ENCODE results near the gene SPAG16.
A peak's percentile ranks its signal among the peaks of the same experiment; 100 is the strongest.

SPAG16 gene

GRCh38 chr2:214079032-214079431, 794.8 kb downstream of the SPAG16 start:
- no peak for DNase-seq (ENCODE audit: low spot score)

DNA sequence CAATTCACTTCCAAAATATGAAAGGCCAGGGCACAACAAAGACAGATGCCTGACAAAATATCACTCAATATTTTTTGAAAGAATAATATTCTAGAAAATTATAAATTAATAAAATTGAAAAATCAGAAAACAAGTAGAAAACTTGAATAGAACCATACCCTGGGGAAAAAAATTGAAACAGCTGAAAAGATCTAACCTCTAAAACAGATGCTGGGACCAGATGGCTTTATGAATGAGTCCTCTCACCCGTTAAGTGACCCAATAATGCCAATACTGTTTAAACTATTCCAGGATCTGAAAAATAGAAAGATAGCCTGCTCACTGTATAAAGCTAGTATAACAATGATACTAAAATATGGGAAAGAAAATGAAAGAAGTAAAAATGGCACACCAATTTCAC, 804.3 kb downstream of the SPAG16 start:
- DNase-seq (ENCODE audit: low spot score) = no peak

- DNase-seq (ENCODE audit: low spot score) = no peak
Observed at GRCh38 chr2:214096208-214096715, 812.0 kb downstream of the SPAG16 start.

DNA sequence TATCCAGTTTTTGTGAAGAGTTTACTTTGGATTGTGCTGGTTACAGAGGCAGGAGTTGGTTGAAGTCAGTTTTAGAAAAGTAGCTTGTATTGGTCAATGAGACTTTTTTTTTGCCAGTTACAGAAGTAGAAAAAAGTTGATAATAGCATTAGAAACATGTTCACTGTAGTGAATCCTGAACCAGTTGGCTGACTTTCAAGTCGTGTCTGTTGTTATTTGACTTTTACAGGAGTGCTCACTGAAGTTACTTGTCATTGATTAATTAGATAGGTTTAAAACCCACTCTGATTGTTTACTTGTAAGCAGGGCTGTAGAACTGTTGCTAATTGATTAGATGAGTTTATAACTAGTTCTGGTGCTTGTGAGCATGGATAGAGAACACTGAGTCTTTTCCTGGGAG, 814.5 kb downstream of the SPAG16 start:
- no peak for DNase-seq (ENCODE audit: low spot score)

GRCh38 chr2:214100488-214100887, 816.2 kb downstream of the SPAG16 start:
- DNase-seq (ENCODE audit: low spot score) = no peak

GRCh38 chr2:214103276-214104001, 819.2 kb downstream of the SPAG16 start:
- no peak for DNase-seq (ENCODE audit: low spot score)

DNA sequence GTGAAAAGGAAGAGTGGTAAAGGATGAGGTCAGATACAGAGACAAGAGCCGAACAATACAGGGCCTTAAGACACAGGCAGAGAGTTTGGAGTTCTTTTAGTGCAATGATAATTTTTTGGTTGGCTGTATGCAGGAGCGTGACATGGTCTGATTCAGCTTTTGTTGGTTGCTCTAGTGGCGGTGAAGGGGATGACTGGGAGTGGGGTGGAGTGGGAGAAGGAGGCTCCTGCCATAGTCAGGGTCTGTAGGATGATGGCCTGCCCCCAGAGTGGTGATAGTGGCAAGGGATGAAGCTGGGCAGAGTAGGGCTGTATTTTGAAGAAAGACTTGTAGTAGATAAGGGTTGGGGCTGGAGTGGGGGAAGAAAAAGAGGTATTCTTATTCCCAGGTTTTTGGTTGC, 820.0 kb downstream of the SPAG16 start:
- no peak for DNase-seq (ENCODE audit: low spot score)

- DNase-seq (ENCODE audit: low spot score) = no peak
Observed at GRCh38 chr2:214104967-214105366, 820.7 kb downstream of the SPAG16 start.

- DNase-seq (ENCODE audit: low spot score) = no peak
Observed at GRCh38 chr2:214107726-214108125, 823.5 kb downstream of the SPAG16 start.

GRCh38 chr2:214108598-214108997, 824.3 kb downstream of the SPAG16 start:
- no peak for DNase-seq (ENCODE audit: low spot score)

DNA sequence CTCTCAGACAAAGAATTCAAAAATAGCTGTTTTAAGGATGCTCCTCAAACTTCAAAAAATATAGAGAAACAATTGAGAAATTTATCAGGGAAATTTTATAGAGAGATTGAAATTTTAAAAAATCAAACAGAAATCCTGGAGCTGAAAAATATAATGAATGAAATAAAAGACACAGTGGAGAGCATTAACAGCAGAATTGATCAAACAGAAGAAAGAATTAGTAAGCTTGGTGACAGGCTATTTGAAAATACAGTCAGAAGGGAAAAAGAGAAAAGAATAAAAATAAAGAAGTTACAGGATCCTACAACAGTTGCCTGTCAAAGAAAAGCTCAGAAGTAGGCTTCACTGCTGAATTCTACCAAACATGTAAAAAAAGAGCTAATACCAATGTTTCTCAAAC, 832.8 kb downstream of the SPAG16 start:
- DNase-seq (ENCODE audit: low spot score) = no peak

DNA sequence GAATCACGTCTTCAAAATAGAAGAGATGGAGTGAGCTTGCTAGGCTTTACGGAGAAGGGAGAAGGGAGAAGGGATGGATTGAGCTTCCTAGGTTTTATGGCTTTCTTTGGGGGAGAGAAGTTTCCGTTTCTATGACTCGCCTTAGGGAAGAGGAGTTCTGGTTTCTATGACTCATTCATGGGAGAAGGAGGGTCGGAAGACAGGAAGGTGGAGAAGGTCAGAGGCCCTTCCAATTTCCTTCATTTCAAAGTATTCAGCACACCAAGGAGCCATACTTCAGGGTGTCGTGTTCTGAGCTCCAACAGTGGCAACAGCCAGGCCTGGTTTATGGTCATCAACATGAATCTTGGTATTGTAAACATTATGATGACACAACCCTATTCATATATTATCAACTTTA, 841.9 kb downstream of the SPAG16 start:
- no peak for DNase-seq (ENCODE audit: low spot score)

DNA sequence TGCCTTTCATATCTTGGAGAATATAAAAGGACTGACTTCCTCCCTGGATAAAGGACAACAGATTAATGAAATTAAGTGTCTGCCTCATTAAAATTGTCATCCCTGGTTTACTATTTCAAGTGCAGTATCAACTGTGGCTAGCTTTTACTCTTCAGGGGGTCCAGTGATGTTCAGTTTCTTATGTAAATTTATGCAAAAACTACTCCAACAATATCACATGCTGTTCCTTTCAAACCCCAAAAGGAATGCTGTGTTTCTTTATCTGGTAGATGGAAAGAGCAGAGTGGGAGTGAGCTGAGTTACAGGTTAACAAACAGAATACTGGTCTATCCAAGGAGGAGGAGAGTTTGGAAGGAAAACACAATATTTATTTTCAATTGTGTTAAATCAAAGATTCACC, 842.9 kb downstream of the SPAG16 start:
- DNase-seq (ENCODE audit: low spot score) = no peak

GRCh38 chr2:214127571-214127970, 843.3 kb downstream of the SPAG16 start:
- peak; percentile 79 for DNase-seq (ENCODE audit: low spot score)

GRCh38 chr2:214128040-214128439, 843.8 kb downstream of the SPAG16 start:
- DNase-seq (ENCODE audit: low spot score) = no peak

GRCh38 chr2:214130114-214130513, 845.9 kb downstream of the SPAG16 start:
- DNase-seq (ENCODE audit: low spot score) = no peak

DNA sequence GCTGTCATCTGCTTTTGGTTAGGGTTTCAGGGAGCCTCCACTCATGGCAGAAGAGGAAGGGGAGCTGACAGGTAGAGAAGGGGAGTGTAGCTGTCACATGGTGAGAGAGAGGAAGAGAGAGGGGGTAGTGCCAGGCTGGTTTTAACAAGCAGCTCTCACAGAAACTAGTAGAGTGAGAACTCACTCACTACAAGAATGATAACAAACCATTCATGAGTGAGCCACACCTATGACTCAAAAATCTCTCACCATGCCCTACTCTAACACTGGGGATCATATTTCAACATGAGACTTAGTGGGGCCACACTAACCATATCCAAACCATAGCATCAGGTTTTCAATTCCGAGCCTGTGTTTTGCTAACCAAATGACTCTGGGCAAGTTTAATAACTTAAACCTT, 851.7 kb downstream of the SPAG16 start:
- DNase-seq (ENCODE audit: low spot score) = no peak

DNA sequence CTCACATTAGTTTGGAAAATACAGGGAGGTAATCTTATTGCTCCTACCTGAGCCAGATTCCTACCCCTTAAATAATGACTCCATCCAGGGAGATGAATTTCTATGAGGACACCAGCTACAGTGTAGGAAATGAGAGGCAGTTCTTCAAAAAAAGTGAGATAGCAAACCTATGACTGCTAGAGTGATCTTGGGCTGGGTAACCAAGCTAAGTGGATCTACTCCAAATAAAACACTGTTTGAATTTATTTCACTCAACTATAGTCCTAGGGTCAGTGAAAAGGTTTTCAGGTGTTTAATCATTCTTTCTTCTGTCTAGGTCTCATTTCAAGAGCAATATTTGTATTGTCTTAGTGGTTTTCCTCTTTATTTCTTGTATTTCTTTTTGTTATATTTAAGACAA, 854.5 kb downstream of the SPAG16 start:
- no peak for DNase-seq (ENCODE audit: low spot score)

GRCh38 chr2:214139630-214140284, 855.5 kb downstream of the SPAG16 start:
- no peak for DNase-seq (ENCODE audit: low spot score)

- no peak for DNase-seq (ENCODE audit: low spot score)
Observed at GRCh38 chr2:214156971-214157370, 872.7 kb downstream of the SPAG16 start.

- no peak for DNase-seq (ENCODE audit: low spot score)
Observed at GRCh38 chr2:214158851-214159250, 874.6 kb downstream of the SPAG16 start.

DNA sequence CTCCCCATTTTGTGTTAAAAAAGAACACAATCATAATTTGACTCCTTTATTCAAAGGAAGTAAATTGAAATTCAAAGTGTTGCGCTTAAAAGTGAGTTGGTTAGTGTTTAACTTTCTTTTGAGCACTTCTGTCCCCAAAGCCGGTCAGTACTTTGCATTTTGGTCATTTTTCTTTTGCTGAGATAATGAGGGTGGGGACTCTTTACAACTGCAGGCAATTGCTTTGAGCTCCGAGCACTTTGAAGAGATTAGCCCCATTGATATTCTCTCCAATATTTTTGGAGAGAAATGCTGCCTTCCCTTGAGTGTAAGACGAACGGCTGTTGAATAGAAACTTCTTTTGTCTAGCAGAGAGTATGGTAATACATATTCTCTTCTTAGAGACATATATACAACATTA, 885.0 kb downstream of the SPAG16 start:
- DNase-seq (ENCODE audit: low spot score) = no peak

- DNase-seq (ENCODE audit: low spot score) = no peak
Observed at GRCh38 chr2:214169736-214170135, 885.5 kb downstream of the SPAG16 start.

GRCh38 chr2:214174563-214174962, 890.3 kb downstream of the SPAG16 start:
- no peak for DNase-seq (ENCODE audit: low spot score)

Measured in GM03348 (cell line).